Stimulated activated CD4-positive, alpha-beta T cell treated with anti-CD3 and anti-CD28 coated beads, Interleukin-12 subunit alpha, Interleukin-12 subunit beta, amount 100 ng/mL, for 4 hours (primary cell): ENCODE measurements around the gene POGLUT2.

Experiments used
- DNase-seq: peaks from one replicate; pipeline ENCODE4 v3.0.0-alpha.2; 2020

The POGLUT2 gene

GRCh38 chr13:102763741-102764140 lies 35.0 kb downstream of the POGLUT2 start:
- no peak for DNase-seq

GRCh38 chr13:102761071-102761470 lies 37.7 kb downstream of the POGLUT2 start:
- DNase-seq: no peak

- DNase-seq: no peak
Observed at GRCh38 chr13:102758842-102759241, 39.9 kb downstream of the POGLUT2 start.

- DNase-seq: no peak
Observed at GRCh38 chr13:102757006-102757405, 41.8 kb downstream of the POGLUT2 start.

- DNase-seq: no peak
Observed at GRCh38 chr13:102751886-102752285, 46.9 kb downstream of the POGLUT2 start.

- DNase-seq: no peak
Observed at GRCh38 chr13:102742506-102742905, 56.3 kb downstream of the POGLUT2 start.

GRCh38 chr13:102742101-102742500 lies 56.7 kb downstream of the POGLUT2 start:
- DNase-seq: no peak
